HepG2 (cell line): ENCODE results near the gene EIF3B. TPM values are rescaled to one million over a fixed set of nuclear protein-coding genes. Genes with fewer than 3 reads are reported as not detected.

Source experiments
- HDAC1 ChIP-seq: sonication (generic); formaldehyde crosslinking; IDR thresholded peaks from 2 replicates; pipeline ENCODE4 v1.5.1; 2020; ENCODE audit warnings: mild to moderate bottlenecking, missing genetic modification reagents
- KLF11 ChIP-seq: IDR thresholded peaks from 2 replicates; pipeline ENCODE4 v1.6.1; 2016; ENCODE audit warnings: missing compliant biosample characterization
- NCOA1 ChIP-seq: sonication (generic); formaldehyde crosslinking; IDR thresholded peaks from 2 replicates; pipeline ENCODE4 v1.9.0; 2021; ENCODE audit warnings: missing genetic modification reagents
- NFE2 ChIP-seq: sonication (generic); formaldehyde crosslinking; IDR thresholded peaks from 2 replicates; pipeline ENCODE4 v1.4.0; 2020; ENCODE audit warnings: missing genetic modification reagents
- RAD21 ChIP-seq: fragments of 450-650 bp; formaldehyde crosslinking; IDR thresholded peaks from 2 replicates; pipeline ENCODE4 v1.5.0; 2020; ENCODE audit warnings: mild to moderate bottlenecking
- ZNF333 ChIP-seq: sonication (generic); formaldehyde crosslinking; IDR thresholded peaks from 2 replicates; pipeline ENCODE4 v1.4.0; 2020; ENCODE audit warnings: mild to moderate bottlenecking, missing genetic modification reagents, borderline replicate concordance
- ZNF446 ChIP-seq: sonication (generic); formaldehyde crosslinking; IDR thresholded peaks from 2 replicates; pipeline ENCODE4 v1.5.0; 2020; ENCODE audit warnings: mild to moderate bottlenecking, missing genetic modification reagents
- ZNF484 ChIP-seq: sonication (generic); formaldehyde crosslinking; IDR thresholded peaks from 2 replicates; pipeline ENCODE4 v1.5.1; 2020; ENCODE audit warnings: mild to moderate bottlenecking, low read depth, missing genetic modification reagents, borderline replicate concordance
- ZNF589 ChIP-seq: sonication (generic); formaldehyde crosslinking; conservative IDR thresholded peaks from 2 replicates; pipeline ENCODE4 v1.8.0; 2022; ENCODE audit warnings: mild to moderate bottlenecking, moderate library complexity, missing genetic modification reagents
- ZNF605 ChIP-seq: sonication (generic); formaldehyde crosslinking; IDR thresholded peaks from 2 replicates; pipeline ENCODE4 v1.8.0; 2022; ENCODE audit warnings: mild to moderate bottlenecking, missing genetic modification reagents
- polyA plus RNA-seq, 8 experiments: library from polyadenylated mRNA; depleted of rRNA in 3 of 8; stranded (reverse) in 7 of 8; unstranded in 1 of 8; fragments of >200 nt; fragmentation: Illumina TruSeq in 4 of 8; extraction: Trizol in 4 of 8; gene quantifications; 2 replicates each; pipeline versions ENCODE4 v1.2.1 to v1.2.3, GENCODE V29; 2011 to 2016; ENCODE audit warnings: low read depth in 4 of 8, missing spikeins in 1 of 8, mixed read lengths in 1 of 8; ENCODE audit not compliant: insufficient read depth in 1 of 8
- total RNA-seq, 5 experiments: library from RNA; depleted of rRNA; stranded (reverse); fragments of >200 nt; fragmentation: Illumina TruSeq; extraction: Trizol; gene quantifications; 2 replicates each; pipeline ENCODE4 v1.2.3, GENCODE V29; 2016; ENCODE audit warnings: low read depth in 1 of 5
- TF ChIP-seq, protein P1 (sequence below): sonication (generic); IDR thresholded peaks from 2 replicates; pipeline ENCODE4 v1.6.1; 2016; ENCODE audit warnings: low read depth, borderline replicate concordance
- TF ChIP-seq, protein P2 (sequence below): sonication (generic); formaldehyde crosslinking; IDR thresholded peaks from 2 replicates; pipeline ENCODE4 v1.9.0; 2021; ENCODE audit warnings: mild to moderate bottlenecking, missing genetic modification reagents
- TF ChIP-seq, protein P3 (sequence below): sonication (generic); formaldehyde crosslinking; conservative IDR thresholded peaks from 2 replicates; pipeline ENCODE4 v1.4.0; 2020; ENCODE audit warnings: missing genetic modification reagents
- TF ChIP-seq, protein P4 (sequence below): sonication (generic); formaldehyde crosslinking; IDR thresholded peaks from 2 replicates; pipeline ENCODE4 v1.4.0; 2020; ENCODE audit warnings: missing genetic modification reagents

Gene EIF3B
- total and polyA plus RNA-seq, 2 of the 13 experiments (the other 11 are each of a cell fraction or from before 2014, with no cell fraction given) = 92.2 to 241 TPM

DNA sequence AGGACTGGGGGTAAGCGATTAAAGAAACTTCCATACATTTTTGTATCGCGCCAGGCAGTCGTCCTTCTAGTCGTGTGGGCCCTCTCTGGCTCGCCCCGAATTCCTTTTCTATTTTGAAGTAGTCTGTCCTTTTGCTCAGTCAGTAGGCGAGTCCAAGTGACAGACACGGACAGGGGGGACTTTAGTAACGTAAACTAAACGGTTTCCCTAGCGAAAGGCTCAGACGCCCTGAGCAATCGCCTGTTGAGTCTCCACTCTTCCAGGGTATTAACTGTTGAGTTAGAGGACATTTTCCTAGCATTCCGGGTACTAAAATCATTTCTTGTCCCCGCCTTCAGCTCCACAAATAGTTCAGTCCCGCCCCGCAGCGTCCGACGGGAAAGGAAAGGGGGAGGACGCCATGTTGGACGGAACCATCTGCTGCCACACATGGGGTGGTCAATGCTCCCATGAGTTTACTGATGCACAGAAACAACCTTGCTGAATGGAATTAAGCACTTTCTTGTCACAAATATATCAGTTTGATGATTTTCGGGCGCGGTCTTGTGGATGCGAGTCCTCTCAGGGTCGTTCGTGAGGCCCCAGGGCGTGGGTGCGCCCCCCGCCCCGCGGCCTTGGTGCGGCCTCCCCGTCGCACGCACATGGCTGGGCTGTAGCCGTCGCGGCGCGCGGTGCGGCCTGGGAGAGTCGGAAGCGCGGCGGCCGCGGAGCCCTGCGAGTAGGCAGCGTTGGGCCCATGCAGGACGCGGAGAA is at the start of gene EIF3B (continued):
- TF ChIP-seq ZNF605 (no peak; the same call in 1 of the 2 replicates), KLF11 (no peak; the same call in 1 of the 2 replicates), NCOA1 (CRISPR knock-in tag) (peak; percentile 64; the same call in 1 of the 2 replicates), ZNF333 (CRISPR knock-in tag) (no peak), RAD21 (no peak; the same call in 1 of the 2 replicates), ZNF484 (no peak), HDAC1 (CRISPR knock-in tag) (peak; percentile 65), ZNF446 (CRISPR knock-in tag) (peak; percentile 48; the same call in 1 of the 2 replicates), NFE2 (CRISPR knock-in tag) (no peak), ZNF589 (CRISPR knock-in tag) (no peak)
- TF ChIP-seq, protein P1, sequence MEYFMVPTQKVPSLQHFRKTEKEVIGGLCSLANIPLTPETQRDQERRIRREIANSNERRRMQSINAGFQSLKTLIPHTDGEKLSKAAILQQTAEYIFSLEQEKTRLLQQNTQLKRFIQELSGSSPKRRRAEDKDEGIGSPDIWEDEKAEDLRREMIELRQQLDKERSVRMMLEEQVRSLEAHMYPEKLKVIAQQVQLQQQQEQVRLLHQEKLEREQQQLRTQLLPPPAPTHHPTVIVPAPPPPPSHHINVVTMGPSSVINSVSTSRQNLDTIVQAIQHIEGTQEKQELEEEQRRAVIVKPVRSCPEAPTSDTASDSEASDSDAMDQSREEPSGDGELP = peak; percentile 13; the same call in 1 of the 2 replicates
- TF ChIP-seq, protein P2, sequence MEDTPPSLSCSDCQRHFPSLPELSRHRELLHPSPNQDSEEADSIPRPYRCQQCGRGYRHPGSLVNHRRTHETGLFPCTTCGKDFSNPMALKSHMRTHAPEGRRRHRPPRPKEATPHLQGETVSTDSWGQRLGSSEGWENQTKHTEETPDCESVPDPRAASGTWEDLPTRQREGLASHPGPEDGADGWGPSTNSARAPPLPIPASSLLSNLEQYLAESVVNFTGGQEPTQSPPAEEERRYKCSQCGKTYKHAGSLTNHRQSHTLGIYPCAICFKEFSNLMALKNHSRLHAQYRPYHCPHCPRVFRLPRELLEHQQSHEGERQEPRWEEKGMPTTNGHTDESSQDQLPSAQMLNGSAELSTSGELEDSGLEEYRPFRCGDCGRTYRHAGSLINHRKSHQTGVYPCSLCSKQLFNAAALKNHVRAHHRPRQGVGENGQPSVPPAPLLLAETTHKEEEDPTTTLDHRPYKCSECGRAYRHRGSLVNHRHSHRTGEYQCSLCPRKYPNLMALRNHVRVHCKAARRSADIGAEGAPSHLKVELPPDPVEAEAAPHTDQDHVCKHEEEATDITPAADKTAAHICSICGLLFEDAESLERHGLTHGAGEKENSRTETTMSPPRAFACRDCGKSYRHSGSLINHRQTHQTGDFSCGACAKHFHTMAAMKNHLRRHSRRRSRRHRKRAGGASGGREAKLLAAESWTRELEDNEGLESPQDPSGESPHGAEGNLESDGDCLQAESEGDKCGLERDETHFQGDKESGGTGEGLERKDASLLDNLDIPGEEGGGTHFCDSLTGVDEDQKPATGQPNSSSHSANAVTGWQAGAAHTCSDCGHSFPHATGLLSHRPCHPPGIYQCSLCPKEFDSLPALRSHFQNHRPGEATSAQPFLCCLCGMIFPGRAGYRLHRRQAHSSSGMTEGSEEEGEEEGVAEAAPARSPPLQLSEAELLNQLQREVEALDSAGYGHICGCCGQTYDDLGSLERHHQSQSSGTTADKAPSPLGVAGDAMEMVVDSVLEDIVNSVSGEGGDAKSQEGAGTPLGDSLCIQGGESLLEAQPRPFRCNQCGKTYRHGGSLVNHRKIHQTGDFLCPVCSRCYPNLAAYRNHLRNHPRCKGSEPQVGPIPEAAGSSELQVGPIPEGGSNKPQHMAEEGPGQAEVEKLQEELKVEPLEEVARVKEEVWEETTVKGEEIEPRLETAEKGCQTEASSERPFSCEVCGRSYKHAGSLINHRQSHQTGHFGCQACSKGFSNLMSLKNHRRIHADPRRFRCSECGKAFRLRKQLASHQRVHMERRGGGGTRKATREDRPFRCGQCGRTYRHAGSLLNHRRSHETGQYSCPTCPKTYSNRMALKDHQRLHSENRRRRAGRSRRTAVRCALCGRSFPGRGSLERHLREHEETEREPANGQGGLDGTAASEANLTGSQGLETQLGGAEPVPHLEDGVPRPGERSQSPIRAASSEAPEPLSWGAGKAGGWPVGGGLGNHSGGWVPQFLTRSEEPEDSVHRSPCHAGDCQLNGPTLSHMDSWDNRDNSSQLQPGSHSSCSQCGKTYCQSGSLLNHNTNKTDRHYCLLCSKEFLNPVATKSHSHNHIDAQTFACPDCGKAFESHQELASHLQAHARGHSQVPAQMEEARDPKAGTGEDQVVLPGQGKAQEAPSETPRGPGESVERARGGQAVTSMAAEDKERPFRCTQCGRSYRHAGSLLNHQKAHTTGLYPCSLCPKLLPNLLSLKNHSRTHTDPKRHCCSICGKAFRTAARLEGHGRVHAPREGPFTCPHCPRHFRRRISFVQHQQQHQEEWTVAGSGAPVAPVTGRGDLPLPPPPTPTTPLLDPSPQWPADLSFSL (CRISPR knock-in tag) = no peak
- TF ChIP-seq, protein P3, sequence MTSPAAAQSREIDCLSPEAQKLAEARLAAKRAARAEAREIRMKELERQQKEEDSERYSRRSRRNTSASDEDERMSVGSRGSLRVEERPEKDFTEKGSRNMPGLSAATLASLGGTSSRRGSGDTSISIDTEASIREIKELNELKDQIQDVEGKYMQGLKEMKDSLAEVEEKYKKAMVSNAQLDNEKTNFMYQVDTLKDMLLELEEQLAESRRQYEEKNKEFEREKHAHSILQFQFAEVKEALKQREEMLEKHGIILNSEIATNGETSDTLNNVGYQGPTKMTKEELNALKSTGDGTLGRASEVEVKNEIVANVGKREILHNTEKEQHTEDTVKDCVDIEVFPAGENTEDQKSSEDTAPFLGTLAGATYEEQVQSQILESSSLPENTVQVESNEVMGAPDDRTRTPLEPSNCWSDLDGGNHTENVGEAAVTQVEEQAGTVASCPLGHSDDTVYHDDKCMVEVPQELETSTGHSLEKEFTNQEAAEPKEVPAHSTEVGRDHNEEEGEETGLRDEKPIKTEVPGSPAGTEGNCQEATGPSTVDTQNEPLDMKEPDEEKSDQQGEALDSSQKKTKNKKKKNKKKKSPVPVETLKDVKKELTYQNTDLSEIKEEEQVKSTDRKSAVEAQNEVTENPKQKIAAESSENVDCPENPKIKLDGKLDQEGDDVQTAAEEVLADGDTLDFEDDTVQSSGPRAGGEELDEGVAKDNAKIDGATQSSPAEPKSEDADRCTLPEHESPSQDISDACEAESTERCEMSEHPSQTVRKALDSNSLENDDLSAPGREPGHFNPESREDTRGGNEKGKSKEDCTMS = no peak
- TF ChIP-seq, protein P4, sequence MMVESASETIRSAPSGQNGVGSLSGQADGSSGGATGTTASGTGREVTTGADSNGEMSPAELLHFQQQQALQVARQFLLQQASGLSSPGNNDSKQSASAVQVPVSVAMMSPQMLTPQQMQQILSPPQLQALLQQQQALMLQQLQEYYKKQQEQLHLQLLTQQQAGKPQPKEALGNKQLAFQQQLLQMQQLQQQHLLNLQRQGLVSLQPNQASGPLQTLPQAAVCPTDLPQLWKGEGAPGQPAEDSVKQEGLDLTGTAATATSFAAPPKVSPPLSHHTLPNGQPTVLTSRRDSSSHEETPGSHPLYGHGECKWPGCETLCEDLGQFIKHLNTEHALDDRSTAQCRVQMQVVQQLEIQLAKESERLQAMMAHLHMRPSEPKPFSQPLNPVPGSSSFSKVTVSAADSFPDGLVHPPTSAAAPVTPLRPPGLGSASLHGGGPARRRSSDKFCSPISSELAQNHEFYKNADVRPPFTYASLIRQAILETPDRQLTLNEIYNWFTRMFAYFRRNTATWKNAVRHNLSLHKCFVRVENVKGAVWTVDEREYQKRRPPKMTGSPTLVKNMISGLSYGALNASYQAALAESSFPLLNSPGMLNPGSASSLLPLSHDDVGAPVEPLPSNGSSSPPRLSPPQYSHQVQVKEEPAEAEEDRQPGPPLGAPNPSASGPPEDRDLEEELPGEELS = no peak
